Measurements from ENCODE around the gene MAGI1.

DNA sequence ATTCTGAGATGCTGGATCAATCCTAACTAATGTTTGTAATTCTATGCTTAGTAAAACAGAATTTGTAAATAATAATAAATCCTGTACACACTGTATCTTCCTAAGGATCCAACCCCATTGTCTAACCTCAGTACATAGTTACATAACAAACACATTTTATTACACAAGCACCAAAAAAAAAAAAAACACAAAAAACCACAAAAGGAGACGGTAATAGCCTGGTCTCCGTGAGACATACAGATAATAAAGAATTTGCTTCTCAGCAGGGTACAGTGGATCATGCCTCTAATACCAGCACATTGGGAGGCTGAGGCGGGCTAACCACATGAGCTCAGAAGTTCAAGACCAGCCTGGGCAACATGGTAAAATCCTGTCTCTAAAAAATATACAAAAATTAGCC lies 558.7 kb downstream of the MAGI1 start:
- TF ChIP-seq, protein P1, sequence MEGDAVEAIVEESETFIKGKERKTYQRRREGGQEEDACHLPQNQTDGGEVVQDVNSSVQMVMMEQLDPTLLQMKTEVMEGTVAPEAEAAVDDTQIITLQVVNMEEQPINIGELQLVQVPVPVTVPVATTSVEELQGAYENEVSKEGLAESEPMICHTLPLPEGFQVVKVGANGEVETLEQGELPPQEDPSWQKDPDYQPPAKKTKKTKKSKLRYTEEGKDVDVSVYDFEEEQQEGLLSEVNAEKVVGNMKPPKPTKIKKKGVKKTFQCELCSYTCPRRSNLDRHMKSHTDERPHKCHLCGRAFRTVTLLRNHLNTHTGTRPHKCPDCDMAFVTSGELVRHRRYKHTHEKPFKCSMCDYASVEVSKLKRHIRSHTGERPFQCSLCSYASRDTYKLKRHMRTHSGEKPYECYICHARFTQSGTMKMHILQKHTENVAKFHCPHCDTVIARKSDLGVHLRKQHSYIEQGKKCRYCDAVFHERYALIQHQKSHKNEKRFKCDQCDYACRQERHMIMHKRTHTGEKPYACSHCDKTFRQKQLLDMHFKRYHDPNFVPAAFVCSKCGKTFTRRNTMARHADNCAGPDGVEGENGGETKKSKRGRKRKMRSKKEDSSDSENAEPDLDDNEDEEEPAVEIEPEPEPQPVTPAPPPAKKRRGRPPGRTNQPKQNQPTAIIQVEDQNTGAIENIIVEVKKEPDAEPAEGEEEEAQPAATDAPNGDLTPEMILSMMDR (IDR thresholded peaks at IDR 0.05): no peak
- TF ChIP-seq, protein P2, sequence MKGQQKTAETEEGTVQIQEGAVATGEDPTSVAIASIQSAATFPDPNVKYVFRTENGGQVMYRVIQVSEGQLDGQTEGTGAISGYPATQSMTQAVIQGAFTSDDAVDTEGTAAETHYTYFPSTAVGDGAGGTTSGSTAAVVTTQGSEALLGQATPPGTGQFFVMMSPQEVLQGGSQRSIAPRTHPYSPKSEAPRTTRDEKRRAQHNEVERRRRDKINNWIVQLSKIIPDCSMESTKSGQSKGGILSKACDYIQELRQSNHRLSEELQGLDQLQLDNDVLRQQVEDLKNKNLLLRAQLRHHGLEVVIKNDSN (CRISPR knock-in tag; IDR thresholded peaks at IDR 0.05): no peak
- TF ChIP-seq, protein P3, sequence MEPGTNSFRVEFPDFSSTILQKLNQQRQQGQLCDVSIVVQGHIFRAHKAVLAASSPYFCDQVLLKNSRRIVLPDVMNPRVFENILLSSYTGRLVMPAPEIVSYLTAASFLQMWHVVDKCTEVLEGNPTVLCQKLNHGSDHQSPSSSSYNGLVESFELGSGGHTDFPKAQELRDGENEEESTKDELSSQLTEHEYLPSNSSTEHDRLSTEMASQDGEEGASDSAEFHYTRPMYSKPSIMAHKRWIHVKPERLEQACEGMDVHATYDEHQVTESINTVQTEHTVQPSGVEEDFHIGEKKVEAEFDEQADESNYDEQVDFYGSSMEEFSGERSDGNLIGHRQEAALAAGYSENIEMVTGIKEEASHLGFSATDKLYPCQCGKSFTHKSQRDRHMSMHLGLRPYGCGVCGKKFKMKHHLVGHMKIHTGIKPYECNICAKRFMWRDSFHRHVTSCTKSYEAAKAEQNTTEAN (CRISPR knock-in tag; IDR thresholded peaks at IDR 0.05): no peak
- TF ChIP-seq CREM (CRISPR knock-in tag; IDR thresholded peaks at IDR 0.05) (no peak), ZBTB21 (CRISPR knock-in tag; IDR thresholded peaks at IDR 0.05; ENCODE audit: borderline replicate concordance) (no peak), TEAD4 (CRISPR knock-in tag; IDR thresholded peaks at IDR 0.05) (no peak), ESRRA (CRISPR knock-in tag; IDR thresholded peaks at IDR 0.05; ENCODE audit: borderline replicate concordance) (no peak), NFYB (CRISPR knock-in tag; conservative IDR thresholded peaks at IDR 0.05; ENCODE audit: low read depth) (no peak), SMAD3 (CRISPR knock-in tag; IDR thresholded peaks at IDR 0.05; ENCODE audit: borderline replicate concordance) (no peak), GABPB1 (CRISPR knock-in tag; IDR thresholded peaks at IDR 0.05) (no peak), ZNF416 (CRISPR knock-in tag; IDR thresholded peaks at IDR 0.05) (no peak)
- TF ChIP-seq, protein P4, sequence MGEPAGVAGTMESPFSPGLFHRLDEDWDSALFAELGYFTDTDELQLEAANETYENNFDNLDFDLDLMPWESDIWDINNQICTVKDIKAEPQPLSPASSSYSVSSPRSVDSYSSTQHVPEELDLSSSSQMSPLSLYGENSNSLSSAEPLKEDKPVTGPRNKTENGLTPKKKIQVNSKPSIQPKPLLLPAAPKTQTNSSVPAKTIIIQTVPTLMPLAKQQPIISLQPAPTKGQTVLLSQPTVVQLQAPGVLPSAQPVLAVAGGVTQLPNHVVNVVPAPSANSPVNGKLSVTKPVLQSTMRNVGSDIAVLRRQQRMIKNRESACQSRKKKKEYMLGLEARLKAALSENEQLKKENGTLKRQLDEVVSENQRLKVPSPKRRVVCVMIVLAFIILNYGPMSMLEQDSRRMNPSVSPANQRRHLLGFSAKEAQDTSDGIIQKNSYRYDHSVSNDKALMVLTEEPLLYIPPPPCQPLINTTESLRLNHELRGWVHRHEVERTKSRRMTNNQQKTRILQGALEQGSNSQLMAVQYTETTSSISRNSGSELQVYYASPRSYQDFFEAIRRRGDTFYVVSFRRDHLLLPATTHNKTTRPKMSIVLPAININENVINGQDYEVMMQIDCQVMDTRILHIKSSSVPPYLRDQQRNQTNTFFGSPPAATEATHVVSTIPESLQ (CRISPR knock-in tag; IDR thresholded peaks at IDR 0.05): no peak
- TF ChIP-seq, protein P5, sequence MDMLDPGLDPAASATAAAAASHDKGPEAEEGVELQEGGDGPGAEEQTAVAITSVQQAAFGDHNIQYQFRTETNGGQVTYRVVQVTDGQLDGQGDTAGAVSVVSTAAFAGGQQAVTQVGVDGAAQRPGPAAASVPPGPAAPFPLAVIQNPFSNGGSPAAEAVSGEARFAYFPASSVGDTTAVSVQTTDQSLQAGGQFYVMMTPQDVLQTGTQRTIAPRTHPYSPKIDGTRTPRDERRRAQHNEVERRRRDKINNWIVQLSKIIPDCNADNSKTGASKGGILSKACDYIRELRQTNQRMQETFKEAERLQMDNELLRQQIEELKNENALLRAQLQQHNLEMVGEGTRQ (CRISPR knock-in tag; IDR thresholded peaks at IDR 0.05): no peak

All from WTC11 (cell line).